ENCODE measurements around the gene RYR1.
"Not testable (repeated sequence)": the region's sequence is repeated elsewhere in the genome, so short reads cannot be mapped to it uniquely, and the experiment has no call there.

- not testable (repeated sequence) for TF ChIP-seq CTCF (IDR thresholded peaks at IDR 0.05; ENCODE audit: low read depth, low read length); EZH2phosphoT487 (IDR thresholded peaks at IDR 0.05; ENCODE audit: low read depth)
These were observed 197.8 kb downstream of the RYR1 start for GRCh38 chr19:38631301-38631700.

Data from OCI-LY3 (cell line).